Lower leg skin (tissue), 3 donors: Measurements from ENCODE around the gene SLC4A4.

ENCODE experiments used
- POLR2A ChIP-seq, 2 donors: fragments of 450-650 bp; IDR thresholded peaks; one replicate each; pipeline ENCODE4 v1.6.1; 2016 to 2017; ENCODE audit warnings: antibody characterized with exemption in 2 of 2, mild to moderate bottlenecking in 1 of 2, moderate library complexity in 1 of 2
- TF ChIP-seq, protein P1 (sequence below), 3 donors: fragments of 450-650 bp; IDR thresholded peaks; one replicate each; pipeline ENCODE4 v1.5.1; 2016; ENCODE audit warnings: antibody characterized with exemption in 3 of 3, mild to moderate bottlenecking in 3 of 3, moderate library complexity in 2 of 3

DNA sequence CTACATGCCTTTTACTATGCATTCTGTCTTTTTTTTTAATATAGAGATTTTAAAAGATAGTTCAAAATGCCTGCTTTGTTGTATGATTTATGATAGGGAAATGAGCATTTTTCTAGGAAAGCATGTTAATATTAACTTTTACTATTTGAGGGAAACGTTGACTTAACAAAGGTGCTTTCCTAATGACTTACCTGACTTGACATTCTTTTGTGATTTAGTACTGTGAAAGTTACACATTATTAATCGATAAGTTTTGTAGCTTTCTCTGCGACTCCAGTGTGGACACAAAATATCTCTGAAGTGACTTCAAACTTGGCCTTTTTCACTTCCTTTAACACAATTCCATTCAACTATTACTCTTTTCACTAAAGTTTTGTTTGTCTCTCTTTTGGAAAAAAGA lies 260.8 kb downstream of the SLC4A4 start:
- TF ChIP-seq, protein P1, sequence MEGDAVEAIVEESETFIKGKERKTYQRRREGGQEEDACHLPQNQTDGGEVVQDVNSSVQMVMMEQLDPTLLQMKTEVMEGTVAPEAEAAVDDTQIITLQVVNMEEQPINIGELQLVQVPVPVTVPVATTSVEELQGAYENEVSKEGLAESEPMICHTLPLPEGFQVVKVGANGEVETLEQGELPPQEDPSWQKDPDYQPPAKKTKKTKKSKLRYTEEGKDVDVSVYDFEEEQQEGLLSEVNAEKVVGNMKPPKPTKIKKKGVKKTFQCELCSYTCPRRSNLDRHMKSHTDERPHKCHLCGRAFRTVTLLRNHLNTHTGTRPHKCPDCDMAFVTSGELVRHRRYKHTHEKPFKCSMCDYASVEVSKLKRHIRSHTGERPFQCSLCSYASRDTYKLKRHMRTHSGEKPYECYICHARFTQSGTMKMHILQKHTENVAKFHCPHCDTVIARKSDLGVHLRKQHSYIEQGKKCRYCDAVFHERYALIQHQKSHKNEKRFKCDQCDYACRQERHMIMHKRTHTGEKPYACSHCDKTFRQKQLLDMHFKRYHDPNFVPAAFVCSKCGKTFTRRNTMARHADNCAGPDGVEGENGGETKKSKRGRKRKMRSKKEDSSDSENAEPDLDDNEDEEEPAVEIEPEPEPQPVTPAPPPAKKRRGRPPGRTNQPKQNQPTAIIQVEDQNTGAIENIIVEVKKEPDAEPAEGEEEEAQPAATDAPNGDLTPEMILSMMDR (IDR thresholded peaks at IDR 0.05), result no peak
- TF ChIP-seq POLR2A (IDR thresholded peaks at IDR 0.05), result no peak
